HG02885 (cell line): ENCODE data around the gene CLVS2.

Experiments
- ATAC-seq: cut with Tn5 transposase; IDR thresholded peaks from one replicate; pipeline ENCODE4 v1.9.1; 2021; ENCODE audit warnings: mild to moderate bottlenecking; ENCODE audit not compliant: unreplicated experiment, poor library complexity

CLVS2 gene

GRCh38 chr6:123022975-123023374 is 26.9 kb downstream of the CLVS2 start:
- ATAC-seq, result no peak

DNA sequence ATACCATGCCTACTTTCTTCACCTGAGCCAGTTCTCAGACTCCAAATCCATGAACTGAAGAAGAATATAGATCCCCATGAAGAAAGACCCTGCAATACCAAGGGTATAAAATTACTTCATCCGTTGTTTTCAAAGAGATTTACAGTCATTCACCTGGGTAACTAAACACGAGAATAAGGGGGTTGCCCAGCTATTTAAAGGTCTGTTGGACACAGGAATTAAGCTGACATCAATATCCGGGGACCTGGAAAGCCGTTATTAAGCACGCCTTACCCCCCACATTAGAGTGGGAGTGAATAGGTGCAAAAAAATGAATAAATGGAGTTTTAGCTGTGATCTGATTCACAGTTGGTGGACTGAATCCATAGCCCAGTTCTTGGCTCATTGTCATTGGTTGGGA is 28.9 kb downstream of the CLVS2 start:
- ATAC-seq, result no peak

DNA sequence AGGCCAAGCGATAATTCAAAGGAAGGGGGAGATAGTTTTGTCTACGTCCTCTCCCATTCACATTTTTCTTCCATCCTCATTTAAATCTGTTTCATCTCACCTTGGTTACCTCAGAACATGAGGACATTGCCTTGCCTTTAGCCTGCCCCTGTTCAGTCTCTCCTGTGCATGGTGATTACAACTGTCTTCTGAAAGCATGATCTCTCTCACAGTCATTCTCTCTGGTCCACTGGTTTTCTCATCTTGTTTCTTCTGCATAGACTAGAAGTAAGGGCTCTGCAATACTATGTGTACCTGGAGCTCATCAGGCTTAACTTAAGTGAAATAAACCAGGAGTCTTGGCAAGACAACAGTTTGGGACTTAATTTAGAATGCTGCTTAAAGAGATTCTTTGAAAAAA is 31.4 kb downstream of the CLVS2 start:
- ATAC-seq, result no peak

DNA sequence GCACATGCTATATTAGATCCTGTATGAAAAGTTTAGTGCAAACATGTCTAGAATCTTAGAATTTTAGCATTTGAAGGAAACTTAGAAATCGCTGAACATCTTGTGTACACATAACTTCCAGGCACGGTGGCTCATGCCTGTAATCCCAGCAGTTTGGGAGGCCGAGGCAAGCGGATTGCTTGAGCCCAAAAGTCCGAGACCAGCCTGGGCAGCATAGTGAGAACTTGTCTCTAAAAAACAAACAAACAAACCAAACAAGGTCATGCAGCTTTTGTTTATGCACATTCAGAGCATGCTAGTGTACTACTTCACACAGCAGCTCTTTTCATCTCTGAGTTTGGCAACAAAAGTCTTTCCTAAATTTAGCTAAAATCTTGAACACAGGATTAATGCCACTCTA is 32.2 kb downstream of the CLVS2 start:
- no peak for ATAC-seq

DNA sequence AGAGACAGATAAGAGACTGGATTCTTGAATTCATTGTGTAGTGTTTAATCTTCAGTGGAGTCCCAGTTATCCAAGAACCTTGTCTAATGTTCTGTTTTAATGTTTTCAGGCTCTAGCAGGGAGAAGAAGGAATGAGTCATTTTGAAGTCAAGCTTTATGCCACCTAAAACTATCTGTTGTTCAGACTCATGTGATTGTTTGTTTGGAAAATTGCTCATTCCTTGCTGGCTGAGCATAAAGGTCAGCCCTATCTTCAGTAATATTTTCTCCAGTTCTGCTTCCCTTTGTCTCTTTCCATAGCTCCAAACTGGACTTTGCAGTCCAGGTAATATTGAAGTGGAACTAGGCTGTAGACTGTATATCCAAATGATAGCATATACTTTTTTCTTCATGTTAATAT is 34.2 kb downstream of the CLVS2 start:
- no peak for ATAC-seq

- ATAC-seq, result no peak
These were observed 40.6 kb downstream of the CLVS2 start for GRCh38 chr6:123036648-123037047.

- ATAC-seq, result no peak
These were observed 43.4 kb downstream of the CLVS2 start for GRCh38 chr6:123039431-123039830.

DNA sequence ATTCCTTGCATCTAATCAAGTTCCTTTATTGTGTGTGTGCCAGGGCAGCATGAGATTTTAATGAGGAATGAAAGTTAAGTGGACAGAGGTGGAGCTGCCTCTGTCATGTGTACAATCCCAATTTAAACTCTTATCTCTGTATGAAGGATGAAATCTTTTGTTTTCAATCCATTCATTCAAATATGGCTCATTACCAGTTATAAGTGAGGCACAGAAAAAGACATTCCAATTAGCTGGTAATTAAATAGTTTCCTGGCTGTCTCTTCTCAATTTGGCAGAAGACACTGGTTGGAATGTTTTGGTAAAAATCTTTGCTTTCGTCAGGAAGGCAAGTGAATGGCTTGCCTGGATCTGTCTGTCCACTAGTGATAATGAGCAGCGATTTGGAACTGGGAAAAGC is 46.4 kb downstream of the CLVS2 start:
- ATAC-seq, result no peak

- no peak for ATAC-seq
These were observed 48.4 kb downstream of the CLVS2 start for GRCh38 chr6:123044341-123044860.

GRCh38 chr6:123053602-123054225 is 57.7 kb downstream of the CLVS2 start:
- ATAC-seq, result no peak

- ATAC-seq, result no peak
These were observed 59.2 kb downstream of the CLVS2 start for GRCh38 chr6:123055256-123055655.

DNA sequence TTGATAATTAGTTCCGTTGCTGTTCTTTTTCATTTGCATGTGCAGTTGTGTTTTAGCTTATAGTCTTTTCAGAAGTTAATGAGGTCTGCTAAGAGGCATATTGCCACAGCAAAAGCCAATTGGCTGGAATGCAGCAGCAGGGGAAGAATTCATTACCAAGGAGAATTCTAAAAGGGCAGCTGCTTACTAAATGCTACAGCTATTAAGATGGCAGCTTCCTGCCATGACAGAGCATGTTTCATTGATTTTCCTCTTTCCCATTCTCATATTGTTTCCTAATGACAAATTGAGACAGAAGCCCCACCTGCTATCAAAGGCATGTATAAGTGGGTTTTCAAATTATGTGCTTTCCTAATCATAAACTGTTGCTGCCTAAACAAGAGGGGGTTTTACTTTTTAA is 66.6 kb downstream of the CLVS2 start:
- ATAC-seq, result no peak

- no peak for ATAC-seq
These were observed 68.0 kb downstream of the CLVS2 start for GRCh38 chr6:123064038-123064437.

DNA sequence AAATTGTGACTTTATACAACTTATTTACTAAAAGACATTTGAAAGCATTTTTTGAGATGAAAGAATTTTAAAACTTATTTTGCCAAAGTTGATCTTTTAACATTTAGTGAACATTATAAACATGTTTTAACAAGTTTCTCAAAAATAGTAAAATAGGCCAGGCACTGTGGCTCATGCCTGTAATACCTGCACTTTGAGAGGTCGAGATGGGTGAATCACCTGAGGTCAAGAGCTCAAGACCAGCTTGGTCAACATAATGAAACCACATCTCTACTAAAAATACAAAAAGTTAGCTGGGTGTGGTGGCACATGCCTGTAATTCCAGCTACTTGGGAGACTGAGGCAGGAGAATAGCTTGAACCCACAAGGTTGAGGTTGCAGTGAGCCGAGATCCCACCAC is 78.6 kb downstream of the CLVS2 start:
- ATAC-seq, result no peak

GRCh38 chr6:123085403-123085802 is 89.4 kb downstream of the CLVS2 start:
- no peak for ATAC-seq

- no peak for ATAC-seq
These were observed 93.2 kb downstream of the CLVS2 start for GRCh38 chr6:123089226-123089625.

DNA sequence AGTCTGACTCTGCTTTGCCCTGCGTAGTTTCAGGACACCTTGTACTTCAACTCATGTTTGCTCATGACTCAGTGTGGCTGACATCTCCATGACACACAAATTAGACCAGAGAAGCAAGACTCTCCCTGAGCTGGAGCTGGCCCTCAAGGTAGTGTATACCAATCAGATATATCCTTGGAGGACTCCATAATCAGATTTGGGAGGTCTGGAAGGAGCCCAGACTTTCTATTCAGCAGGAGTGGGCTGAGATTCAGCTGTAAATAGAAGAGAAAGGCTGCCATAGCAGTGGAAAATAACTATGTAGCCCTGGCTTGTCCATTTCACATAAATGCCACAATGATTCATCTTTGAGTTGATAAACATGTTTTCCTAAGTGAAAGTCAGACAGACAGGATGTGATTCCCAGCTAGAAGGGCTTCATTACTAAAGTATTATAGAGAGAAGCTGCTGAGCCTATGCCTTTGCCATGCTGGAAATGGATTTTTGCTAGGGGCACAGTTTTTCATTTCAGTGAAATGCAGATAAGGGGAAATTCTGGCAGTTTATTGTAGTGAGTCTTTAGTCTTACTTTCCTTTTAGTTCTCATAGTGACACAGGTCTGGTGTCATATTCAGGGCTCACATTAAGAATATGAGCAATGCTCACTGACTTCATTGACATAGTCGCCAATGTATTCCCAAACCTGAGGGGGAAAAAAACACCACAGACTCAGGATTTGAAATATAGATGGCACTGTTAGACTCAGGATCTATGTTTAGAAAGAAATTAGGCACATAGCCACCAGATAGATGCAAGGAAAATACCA is 95.3 kb downstream of the CLVS2 start:
- ATAC-seq, result no peak

DNA sequence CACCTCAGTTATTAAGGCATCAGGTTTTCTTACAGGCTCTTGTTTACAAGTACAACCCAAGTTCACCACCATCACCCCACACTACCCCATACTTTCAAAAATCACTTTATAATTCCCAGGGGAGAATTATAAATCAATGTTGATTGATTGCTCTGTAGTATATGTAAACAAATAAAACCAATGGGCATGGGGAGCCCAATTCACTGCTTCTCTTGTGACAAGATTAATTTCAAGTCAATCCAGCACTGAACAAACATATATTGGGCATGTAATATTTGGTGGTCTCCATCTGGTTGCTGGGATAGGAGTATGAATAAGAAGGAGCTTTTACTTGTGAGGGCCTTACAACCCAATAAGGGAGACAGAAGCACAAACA is 95.8 kb downstream of the CLVS2 start:
- ATAC-seq, result no peak

DNA sequence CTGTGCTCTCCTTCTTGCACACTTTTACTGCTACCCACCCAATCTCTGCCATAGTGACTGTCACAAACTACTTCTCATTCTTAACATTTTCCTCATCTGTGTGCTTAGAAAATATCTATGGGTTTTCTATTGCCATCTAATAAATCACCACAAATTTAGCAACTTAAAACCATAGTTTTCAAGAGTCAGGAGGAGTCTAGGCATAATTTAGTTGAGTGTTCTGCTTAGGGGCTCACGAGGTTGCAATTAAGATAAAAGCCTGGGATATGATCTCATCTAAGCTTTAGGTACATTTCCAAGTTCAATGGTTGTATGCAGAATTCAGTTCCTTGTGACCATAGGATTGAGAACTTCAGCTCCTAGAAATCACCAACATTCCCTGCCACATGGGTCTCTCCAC is 98.8 kb downstream of the CLVS2 start:
- ATAC-seq, result no peak

DNA sequence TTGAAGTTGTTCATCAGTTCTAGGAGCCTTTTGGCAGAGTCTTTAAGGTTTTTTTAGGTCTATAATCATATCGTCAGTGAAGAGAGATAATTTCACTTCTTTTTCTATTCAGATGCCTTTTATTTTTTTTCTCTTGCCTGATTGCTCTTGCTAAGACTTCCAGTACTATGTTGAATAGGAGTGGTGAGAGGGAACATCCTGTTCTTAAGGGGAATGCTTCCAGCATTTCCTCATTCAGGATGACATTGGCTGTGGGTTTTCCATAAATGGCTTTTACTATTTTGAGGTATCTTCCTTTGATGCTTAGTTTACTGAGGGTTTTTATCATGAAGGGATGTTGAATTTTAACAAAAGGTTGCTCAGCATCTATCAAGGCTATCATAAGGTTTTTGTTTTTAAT is 109.5 kb downstream of the CLVS2 start:
- no peak for ATAC-seq

DNA sequence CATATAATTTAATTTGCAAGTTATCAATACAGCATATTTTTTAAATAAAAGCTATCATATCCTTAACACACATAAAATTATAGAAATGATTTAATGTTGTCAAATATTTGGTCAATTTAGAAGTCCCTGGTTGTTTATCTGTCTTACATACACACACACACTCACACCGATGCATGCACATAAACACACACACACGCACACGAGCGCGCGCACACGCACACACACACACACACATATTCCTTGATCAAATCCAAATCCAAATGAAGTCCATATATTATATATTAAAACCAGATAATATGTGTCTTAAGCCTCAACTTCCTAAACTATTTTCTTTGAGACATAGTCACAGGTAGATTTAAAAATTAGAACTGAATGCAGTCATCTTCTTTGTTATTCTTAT is 120.3 kb downstream of the CLVS2 start:
- no peak for ATAC-seq
